Ecto neural progenitor cell (in vitro differentiated cells): ENCODE results near the gene TSC2.
"Not testable (repeated sequence)": the region's sequence is repeated elsewhere in the genome, so short reads cannot be mapped to it uniquely, and the experiment has no call there.

Experiments
- DNase-seq: peaks from one replicate; pipeline ENCODE4 v3.0.0-alpha.2; 2018; ENCODE audit warnings: low spot score

The TSC2 gene

GRCh38 chr16:2009791-2010510, 37.8 kb upstream of the TSC2 start, which contains the start of gene ZNF598:
Gene ZNF598 (minus strand): TSS chr16:2009821.
- peak; percentile 88 for DNase-seq

GRCh38 chr16:2011726-2012125, 36.1 kb upstream of the TSC2 start:
- not testable (repeated sequence) for DNase-seq

GRCh38 chr16:2013527-2013926, 34.3 kb upstream of the TSC2 start:
- no peak for DNase-seq

GRCh38 chr16:2015117-2015946, 32.5 kb upstream of the TSC2 start:
- no peak for DNase-seq

- DNase-seq = no peak
Measured at GRCh38 chr16:2015947-2016208, 31.9 kb upstream of the TSC2 start.

- no peak for DNase-seq
Measured at GRCh38 chr16:2016407-2016922, 31.3 kb upstream of the TSC2 start.

- DNase-seq = no peak
Measured at GRCh38 chr16:2019518-2019920, 28.3 kb upstream of the TSC2 start, which contains the start of gene NPW. Gene NPW (plus strand): TSS chr16:2019785.

- no peak for DNase-seq
Measured at GRCh38 chr16:2019921-2020831, 27.6 kb upstream of the TSC2 start.

GRCh38 chr16:2022723-2023091, 25.1 kb upstream of the TSC2 start:
- peak; percentile 77 for DNase-seq

GRCh38 chr16:2023092-2024031, 24.4 kb upstream of the TSC2 start:
- DNase-seq = peak; percentile 97

GRCh38 chr16:2024032-2024420, 23.8 kb upstream of the TSC2 start:
- no peak for DNase-seq

- no peak for DNase-seq
Measured at GRCh38 chr16:2025251-2025650, 22.5 kb upstream of the TSC2 start.

GRCh38 chr16:2025878-2026460, 21.8 kb upstream of the TSC2 start:
- no peak for DNase-seq

GRCh38 chr16:2026461-2027023, 21.2 kb upstream of the TSC2 start, which contains the start of gene NHERF2:
Gene NHERF2 (plus strand): TSS chr16:2026902. CDS start chr16:2027006, 104 bp downstream.
- DNase-seq = no peak

- no peak for DNase-seq
Measured at GRCh38 chr16:2027024-2028010, 20.5 kb upstream of the TSC2 start.

GRCh38 chr16:2028146-2028545, 19.6 kb upstream of the TSC2 start:
- DNase-seq = no peak

- DNase-seq = no peak
Measured at GRCh38 chr16:2028620-2029220, 19.1 kb upstream of the TSC2 start.

GRCh38 chr16:2029350-2029749, 18.4 kb upstream of the TSC2 start:
- DNase-seq = no peak

- no peak for DNase-seq
Measured at GRCh38 chr16:2030036-2030435, 17.7 kb upstream of the TSC2 start.
